ENCODE data around the gene UPK3BL1. TPM values are rescaled to one million over a fixed set of nuclear protein-coding genes. Genes with fewer than 3 reads are reported as not detected.
"Not testable (repeated sequence)": the region's sequence is repeated elsewhere in the genome, so short reads cannot be mapped to it uniquely, and the experiment has no call there.

Gene UPK3BL1, protein sequence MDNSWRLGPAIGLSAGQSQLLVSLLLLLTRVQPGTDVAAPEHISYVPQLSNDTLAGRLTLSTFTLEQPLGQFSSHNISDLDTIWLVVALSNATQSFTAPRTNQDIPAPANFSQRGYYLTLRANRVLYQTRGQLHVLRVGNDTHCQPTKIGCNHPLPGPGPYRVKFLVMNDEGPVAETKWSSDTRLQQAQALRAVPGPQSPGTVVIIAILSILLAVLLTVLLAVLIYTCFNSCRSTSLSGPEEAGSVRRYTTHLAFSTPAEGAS
- polyA plus RNA-seq, result 100 to 1,000 TPM in 1 of 2 donors, 10 to 100 TPM in 1; 91.5 to 366 TPM

DNA sequence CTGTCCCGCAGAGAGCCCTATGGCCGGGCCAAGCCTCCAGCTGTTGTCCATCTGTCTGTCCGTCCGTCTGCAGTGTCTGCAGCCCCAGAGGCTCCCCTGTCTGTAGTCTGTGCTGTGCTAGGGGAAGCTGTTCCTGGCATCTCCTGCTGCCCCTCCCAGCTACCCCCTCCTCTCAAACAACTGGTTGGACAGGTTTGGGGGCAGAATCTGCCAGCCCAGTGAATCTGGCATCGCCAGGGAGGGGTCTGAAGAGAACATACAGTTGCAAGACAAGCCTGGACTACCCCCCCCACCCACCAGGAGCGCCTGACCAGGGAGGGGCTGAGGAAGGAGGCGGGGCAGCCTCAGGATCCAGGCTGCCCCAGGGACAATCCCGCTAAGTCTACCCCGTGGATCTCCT lies at the start of gene UPK3BL1:
UPK3BL1 (minus strand) TSS at position 101 of the 400 bp plus-strand sequence; CDS start at position 51, 50 bp downstream.
- not testable (repeated sequence) for H3K4me3 ChIP-seq (ENCODE audit: low read depth in 1 of 2, low read length in 2 of 2); H3K9me3 ChIP-seq (ENCODE audit: control insufficient read depth in 2 of 2, insufficient read depth in 1 of 2, low read depth in 1 of 2, low read length in 1 of 2); H3K27me3 ChIP-seq (ENCODE audit: control insufficient read depth in 1 of 2, insufficient read depth in 2 of 2, low read length in 2 of 2); H3K27ac ChIP-seq (ENCODE audit: low read depth in 2 of 2, low read length in 1 of 2); H3K4me1 ChIP-seq (ENCODE audit: control insufficient read depth in 2 of 2, insufficient read depth in 2 of 2, low read length in 1 of 2); H3K36me3 ChIP-seq (ENCODE audit: control insufficient read depth in 2 of 2, insufficient read depth in 2 of 2, low read length in 1 of 2)
- WGBS, 2 donors, result no CpG with 5 or more reads among the region's 9 CpGs

DNA sequence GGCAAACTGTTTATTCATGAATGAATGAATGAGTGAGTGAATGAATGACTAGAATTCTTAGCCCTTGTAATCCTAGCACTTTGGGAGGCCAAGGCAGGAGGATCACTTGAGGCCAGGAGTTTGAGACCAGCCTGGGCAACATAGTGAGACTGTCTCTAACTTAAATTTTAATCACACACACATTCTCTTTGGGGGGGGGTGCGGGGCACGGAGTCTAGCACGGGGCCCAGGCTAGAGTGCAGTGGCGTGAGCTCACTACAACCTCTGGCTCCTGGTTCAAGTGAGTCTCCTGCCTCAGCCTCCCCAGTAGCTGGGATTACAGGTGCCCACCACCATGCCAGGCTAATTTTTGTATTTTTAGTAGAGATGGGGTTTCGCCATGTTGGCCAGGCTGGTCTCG lies 48.0 kb upstream of the UPK3BL1 start:
- not testable (repeated sequence) for H3K4me1 ChIP-seq (ENCODE audit: control insufficient read depth in 2 of 2, insufficient read depth in 2 of 2, low read length in 1 of 2); H3K27ac ChIP-seq (ENCODE audit: low read depth in 2 of 2, low read length in 1 of 2); H3K36me3 ChIP-seq (ENCODE audit: control insufficient read depth in 2 of 2, insufficient read depth in 2 of 2, low read length in 1 of 2); H3K4me3 ChIP-seq (ENCODE audit: low read depth in 1 of 2, low read length in 2 of 2); H3K9me3 ChIP-seq (ENCODE audit: control insufficient read depth in 2 of 2, insufficient read depth in 1 of 2, low read depth in 1 of 2, low read length in 1 of 2); H3K27me3 ChIP-seq (ENCODE audit: control insufficient read depth in 1 of 2, insufficient read depth in 2 of 2, low read length in 2 of 2)
- 93 to 97% methylated on average over 4 of the region's 6 CpGs for WGBS, 2 donors

DNA sequence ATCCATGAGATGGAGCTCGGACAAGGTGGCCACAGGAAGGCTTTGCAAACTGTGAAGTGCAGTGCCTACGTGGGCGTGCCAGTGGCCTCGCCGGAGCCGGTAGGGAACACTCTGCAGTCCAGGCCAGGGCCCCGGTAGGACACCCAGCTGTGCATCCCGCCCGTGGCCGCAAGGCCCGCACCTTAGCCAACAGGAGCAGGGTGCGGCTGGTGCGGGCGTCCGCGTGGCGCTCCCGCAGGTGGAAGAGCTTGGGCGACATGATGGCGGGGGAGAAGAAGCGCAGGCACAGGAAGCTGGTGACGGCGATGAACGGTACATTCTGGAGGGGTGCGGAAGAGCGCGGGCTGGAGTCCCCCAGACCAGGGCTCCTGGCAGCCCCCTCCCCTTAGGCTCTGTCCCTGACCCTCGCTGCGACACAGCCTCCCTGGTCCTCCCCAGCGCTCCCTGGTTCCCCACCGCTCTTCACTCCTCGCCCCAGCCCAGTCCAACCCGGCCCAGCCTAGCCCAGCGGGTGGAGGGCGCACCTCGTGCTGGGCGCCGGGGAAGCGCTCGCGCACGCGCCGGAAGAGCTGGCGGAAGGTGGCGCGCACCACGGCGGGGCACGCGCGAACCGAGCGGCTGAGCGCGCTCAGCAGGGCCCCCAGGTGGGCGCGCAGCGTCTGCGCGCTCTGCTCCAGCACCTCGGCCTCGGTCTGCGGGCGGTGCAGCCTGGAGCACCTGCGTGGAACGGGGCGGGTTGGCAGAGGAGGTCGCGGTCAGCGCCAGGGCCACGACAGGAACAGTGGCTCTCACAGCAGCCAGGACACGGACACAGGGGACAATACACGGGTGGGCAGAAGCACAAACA lies 47.1 kb upstream of the UPK3BL1 start:
- H3K27ac ChIP-seq (ENCODE audit: low read depth in 2 of 2, low read length in 1 of 2); H3K9me3 ChIP-seq (ENCODE audit: control insufficient read depth in 2 of 2, insufficient read depth in 1 of 2, low read depth in 1 of 2, low read length in 1 of 2); H3K27me3 ChIP-seq (ENCODE audit: control insufficient read depth in 1 of 2, insufficient read depth in 2 of 2, low read length in 2 of 2); H3K36me3 ChIP-seq (ENCODE audit: control insufficient read depth in 2 of 2, insufficient read depth in 2 of 2, low read length in 1 of 2); H3K4me1 ChIP-seq (ENCODE audit: control insufficient read depth in 2 of 2, insufficient read depth in 2 of 2, low read length in 1 of 2); H3K4me3 ChIP-seq (ENCODE audit: low read depth in 1 of 2, low read length in 2 of 2): not testable (repeated sequence)
- 17 to 26% methylated on average over 1 to 13 of the region's 74 CpGs for WGBS, 2 donors

DNA sequence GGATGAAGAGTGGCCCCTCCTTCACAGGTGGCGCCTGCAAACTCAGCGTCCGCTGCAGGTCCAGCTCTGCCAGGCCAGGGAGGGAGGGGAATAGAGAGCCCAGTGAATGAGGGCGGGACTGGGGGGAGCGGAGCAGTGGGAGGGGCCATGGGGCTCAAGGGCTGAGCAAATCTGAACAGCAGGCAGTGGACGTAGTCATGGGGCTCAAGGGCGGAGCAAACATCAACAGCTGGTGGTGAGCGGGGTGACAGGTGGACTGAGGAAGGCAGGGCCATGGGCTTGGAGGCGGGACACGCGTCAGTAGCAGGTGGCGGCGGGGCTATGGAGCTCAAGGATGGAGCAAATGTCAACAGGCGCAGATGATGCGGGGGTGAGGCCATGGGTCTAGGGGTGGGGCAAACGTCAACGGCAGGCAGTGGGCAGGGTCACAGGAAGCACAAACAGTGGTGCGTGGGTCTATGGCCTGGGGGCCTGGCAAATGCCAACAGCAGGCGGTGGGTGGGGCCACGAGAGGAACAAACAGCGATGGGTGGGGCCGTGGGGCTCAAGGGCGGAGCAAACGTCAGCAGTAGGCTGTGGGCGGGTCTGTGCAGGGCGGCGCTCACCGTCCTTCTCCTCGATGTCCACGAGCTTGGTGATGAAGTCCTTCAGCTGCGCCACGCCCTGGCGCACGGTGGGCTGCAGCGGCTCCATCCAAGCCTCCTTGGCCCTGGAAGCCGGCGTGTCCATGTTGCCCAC lies 45.9 kb upstream of the UPK3BL1 start:
- no CpG with 5 or more reads among the region's 37 CpGs for WGBS, 2 donors
- not testable (repeated sequence) for H3K9me3 ChIP-seq (ENCODE audit: control insufficient read depth in 2 of 2, insufficient read depth in 1 of 2, low read depth in 1 of 2, low read length in 1 of 2); H3K4me3 ChIP-seq (ENCODE audit: low read depth in 1 of 2, low read length in 2 of 2); H3K27me3 ChIP-seq (ENCODE audit: control insufficient read depth in 1 of 2, insufficient read depth in 2 of 2, low read length in 2 of 2); H3K36me3 ChIP-seq (ENCODE audit: control insufficient read depth in 2 of 2, insufficient read depth in 2 of 2, low read length in 1 of 2); H3K27ac ChIP-seq (ENCODE audit: low read depth in 2 of 2, low read length in 1 of 2); H3K4me1 ChIP-seq (ENCODE audit: control insufficient read depth in 2 of 2, insufficient read depth in 2 of 2, low read length in 1 of 2)

DNA sequence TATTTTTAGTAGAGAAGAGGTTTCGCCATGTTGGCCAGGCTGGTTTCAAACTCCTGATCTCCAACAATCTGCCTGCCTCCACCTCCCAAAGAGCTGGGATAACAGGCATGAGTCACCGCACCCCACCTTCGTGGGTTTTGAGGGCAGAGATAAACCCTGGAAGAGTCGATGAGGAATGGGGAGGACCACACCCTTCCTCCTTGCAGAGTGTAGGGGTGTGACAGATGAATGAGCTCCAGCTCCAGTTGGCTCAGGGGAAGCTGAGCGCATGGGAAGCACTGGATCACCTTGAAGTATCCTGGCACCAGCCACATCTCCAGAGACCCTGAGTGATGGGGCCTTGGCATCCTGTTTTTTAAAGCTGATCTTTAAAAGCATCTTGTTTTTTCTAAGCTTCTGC lies 40.0 kb upstream of the UPK3BL1 start:
- H3K27me3 ChIP-seq (ENCODE audit: control insufficient read depth in 1 of 2, insufficient read depth in 2 of 2, low read length in 2 of 2); H3K9me3 ChIP-seq (ENCODE audit: control insufficient read depth in 2 of 2, insufficient read depth in 1 of 2, low read depth in 1 of 2, low read length in 1 of 2); H3K36me3 ChIP-seq (ENCODE audit: control insufficient read depth in 2 of 2, insufficient read depth in 2 of 2, low read length in 1 of 2); H3K4me1 ChIP-seq (ENCODE audit: control insufficient read depth in 2 of 2, insufficient read depth in 2 of 2, low read length in 1 of 2); H3K27ac ChIP-seq (ENCODE audit: low read depth in 2 of 2, low read length in 1 of 2); H3K4me3 ChIP-seq (ENCODE audit: low read depth in 1 of 2, low read length in 2 of 2): not testable (repeated sequence)
- WGBS, 2 donors, result no CpG with 5 or more reads among the region's 5 CpGs

DNA sequence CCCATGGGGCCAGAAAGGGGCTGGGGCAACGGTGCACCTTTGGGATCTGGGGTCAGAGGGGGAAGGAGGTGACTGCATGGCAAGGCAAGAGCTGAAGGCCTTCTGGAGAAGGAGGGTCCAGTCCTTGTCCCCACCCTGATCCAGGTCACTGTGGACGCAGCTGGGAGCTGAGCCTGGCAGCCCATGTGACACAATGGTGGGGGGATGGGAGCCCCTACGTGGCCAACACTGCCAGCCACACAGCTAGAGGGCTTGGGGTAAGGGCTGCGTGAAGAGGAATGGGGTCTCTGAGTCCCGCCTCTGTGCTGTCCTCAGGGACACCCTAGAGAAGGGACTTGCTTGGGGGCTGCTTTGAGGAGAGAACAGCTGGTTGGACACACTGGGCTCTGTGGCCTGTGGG lies 38.2 kb upstream of the UPK3BL1 start:
- H3K27ac ChIP-seq (ENCODE audit: low read depth in 2 of 2, low read length in 1 of 2); H3K4me3 ChIP-seq (ENCODE audit: low read depth in 1 of 2, low read length in 2 of 2); H3K9me3 ChIP-seq (ENCODE audit: control insufficient read depth in 2 of 2, insufficient read depth in 1 of 2, low read depth in 1 of 2, low read length in 1 of 2); H3K27me3 ChIP-seq (ENCODE audit: control insufficient read depth in 1 of 2, insufficient read depth in 2 of 2, low read length in 2 of 2); H3K36me3 ChIP-seq (ENCODE audit: control insufficient read depth in 2 of 2, insufficient read depth in 2 of 2, low read length in 1 of 2); H3K4me1 ChIP-seq (ENCODE audit: control insufficient read depth in 2 of 2, insufficient read depth in 2 of 2, low read length in 1 of 2): not testable (repeated sequence)
- no CpG with 5 or more reads among the region's 5 CpGs for WGBS, 2 donors

DNA sequence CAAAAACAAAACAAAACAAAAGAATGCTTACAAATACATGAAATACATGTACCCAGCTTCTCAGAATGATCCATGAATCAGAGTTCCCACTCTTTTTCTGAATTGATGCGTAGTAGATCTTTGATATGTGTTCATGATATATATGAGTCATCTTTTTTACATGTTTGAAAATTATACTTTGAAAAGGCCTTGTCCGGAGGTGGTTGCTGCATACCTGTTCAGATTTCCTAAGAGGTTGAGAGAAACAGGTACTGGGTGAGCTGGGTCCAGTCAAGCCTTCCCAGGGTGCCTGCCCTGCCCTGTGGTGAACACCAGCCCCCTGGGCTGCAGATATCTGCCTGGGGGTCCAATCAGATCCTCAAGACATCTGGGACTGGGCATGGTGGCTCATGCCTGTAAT lies 33.0 kb upstream of the UPK3BL1 start:
- 50 to 71% methylated on average over 1 of the region's 2 CpGs for WGBS, 2 donors
- not testable (repeated sequence) for H3K9me3 ChIP-seq (ENCODE audit: control insufficient read depth in 2 of 2, insufficient read depth in 1 of 2, low read depth in 1 of 2, low read length in 1 of 2); H3K4me1 ChIP-seq (ENCODE audit: control insufficient read depth in 2 of 2, insufficient read depth in 2 of 2, low read length in 1 of 2); H3K27ac ChIP-seq (ENCODE audit: low read depth in 2 of 2, low read length in 1 of 2); H3K4me3 ChIP-seq (ENCODE audit: low read depth in 1 of 2, low read length in 2 of 2); H3K27me3 ChIP-seq (ENCODE audit: control insufficient read depth in 1 of 2, insufficient read depth in 2 of 2, low read length in 2 of 2); H3K36me3 ChIP-seq (ENCODE audit: control insufficient read depth in 2 of 2, insufficient read depth in 2 of 2, low read length in 1 of 2)

DNA sequence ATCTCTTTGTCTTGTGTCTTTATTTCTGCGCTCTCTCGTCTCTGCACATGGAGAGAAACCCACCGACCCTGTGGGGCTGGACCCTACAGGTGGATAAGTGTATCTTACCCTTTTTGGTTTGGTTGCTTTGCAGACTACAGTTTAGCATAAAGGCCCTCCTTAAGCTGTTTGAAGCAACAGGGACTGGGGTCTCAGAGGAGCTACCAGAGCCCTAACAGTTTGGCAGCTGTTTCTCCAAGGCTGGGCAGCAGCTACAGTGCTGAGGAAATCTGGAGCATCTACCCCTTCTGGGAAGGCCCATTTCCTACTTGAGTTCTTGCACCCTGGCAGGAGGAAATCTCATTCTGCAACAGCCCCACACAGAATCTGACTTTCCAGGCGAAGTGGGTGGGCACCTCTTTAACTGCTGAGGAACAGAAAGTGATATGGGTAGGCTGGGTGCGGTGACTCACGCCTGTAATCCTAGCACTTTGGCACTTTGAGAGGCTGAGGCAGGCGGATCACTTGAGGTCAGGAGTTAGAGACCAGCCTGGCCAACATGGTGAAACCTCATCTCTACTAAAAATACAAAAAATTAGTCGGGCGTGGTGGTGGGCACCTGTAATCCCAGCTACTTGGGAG lies 31.0 kb upstream of the UPK3BL1 start:
- H3K4me1 ChIP-seq (ENCODE audit: control insufficient read depth in 2 of 2, insufficient read depth in 2 of 2, low read length in 1 of 2); H3K27me3 ChIP-seq (ENCODE audit: control insufficient read depth in 1 of 2, insufficient read depth in 2 of 2, low read length in 2 of 2); H3K4me3 ChIP-seq (ENCODE audit: low read depth in 1 of 2, low read length in 2 of 2); H3K36me3 ChIP-seq (ENCODE audit: control insufficient read depth in 2 of 2, insufficient read depth in 2 of 2, low read length in 1 of 2); H3K9me3 ChIP-seq (ENCODE audit: control insufficient read depth in 2 of 2, insufficient read depth in 1 of 2, low read depth in 1 of 2, low read length in 1 of 2); H3K27ac ChIP-seq (ENCODE audit: low read depth in 2 of 2, low read length in 1 of 2): not testable (repeated sequence)
- WGBS, 2 donors, result no CpG with 5 or more reads among the region's 9 CpGs

DNA sequence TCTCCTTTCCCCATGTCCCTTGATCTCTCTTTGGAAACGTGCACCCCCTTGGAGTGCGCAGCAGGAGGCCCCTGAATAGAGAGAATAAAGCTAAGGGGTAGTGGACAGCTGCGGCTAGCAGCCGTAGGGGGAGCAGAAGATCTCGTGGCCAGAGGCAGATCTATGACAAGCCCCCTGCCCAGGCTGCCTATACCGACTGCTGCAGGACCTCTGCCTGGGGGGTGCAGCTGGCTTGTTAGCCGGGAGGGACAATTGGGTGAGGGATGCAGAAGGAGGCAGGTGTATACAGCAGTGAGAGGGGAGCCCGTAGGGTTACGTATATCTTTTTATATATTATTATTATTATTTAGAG lies 29.3 kb upstream of the UPK3BL1 start:
- H3K36me3 ChIP-seq (ENCODE audit: control insufficient read depth in 2 of 2, insufficient read depth in 2 of 2, low read length in 1 of 2); H3K27ac ChIP-seq (ENCODE audit: low read depth in 2 of 2, low read length in 1 of 2); H3K27me3 ChIP-seq (ENCODE audit: control insufficient read depth in 1 of 2, insufficient read depth in 2 of 2, low read length in 2 of 2); H3K4me1 ChIP-seq (ENCODE audit: control insufficient read depth in 2 of 2, insufficient read depth in 2 of 2, low read length in 1 of 2); H3K4me3 ChIP-seq (ENCODE audit: low read depth in 1 of 2, low read length in 2 of 2); H3K9me3 ChIP-seq (ENCODE audit: control insufficient read depth in 2 of 2, insufficient read depth in 1 of 2, low read depth in 1 of 2, low read length in 1 of 2): not testable (repeated sequence)
- WGBS, 2 donors, result no CpG with 5 or more reads among the region's 9 CpGs

Data from esophagus (tissue), 2 donors.